Raji (cell line): ENCODE measurements around the gene SLX4IP.

Source experiments
- POLR2A ChIP-seq: IDR thresholded peaks from 2 replicates; pipeline ENCODE4 v1.6.1; 2011; ENCODE audit warnings: low read depth, low read length, control low read depth; ENCODE audit not compliant: insufficient read depth

SLX4IP gene

DNA sequence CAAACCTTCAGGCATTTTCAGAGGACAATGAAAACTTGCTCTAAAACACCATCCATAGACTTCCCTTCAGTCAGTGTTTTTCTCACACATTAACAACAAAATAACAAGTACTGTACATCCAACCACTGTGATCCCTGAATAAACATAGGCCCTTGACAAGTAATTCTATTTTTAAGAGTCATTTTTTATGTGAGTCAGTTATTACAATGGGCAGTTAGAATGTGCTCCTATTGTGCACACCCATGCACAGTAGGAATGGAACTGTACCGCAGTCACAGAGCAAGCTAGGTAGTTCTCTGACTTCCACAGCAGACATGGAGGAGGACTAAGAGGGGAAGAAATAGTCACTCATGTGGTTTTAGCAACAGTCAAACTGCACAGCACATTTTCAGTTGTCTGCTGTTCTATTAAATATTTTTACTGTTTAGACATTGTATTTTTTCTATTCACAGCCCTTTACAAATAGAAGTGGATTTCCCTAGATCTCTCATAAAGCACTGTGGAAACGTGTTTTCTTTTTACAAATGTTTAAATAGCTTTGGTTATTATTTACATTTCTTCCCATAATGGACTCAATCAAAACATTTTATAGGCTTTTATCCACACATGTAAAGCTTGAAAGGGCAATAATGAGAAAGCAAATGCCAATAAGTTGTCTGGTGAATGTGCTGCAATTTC is 138.3 kb downstream of the SLX4IP start:
- TF ChIP-seq POLR2A: no peak

DNA sequence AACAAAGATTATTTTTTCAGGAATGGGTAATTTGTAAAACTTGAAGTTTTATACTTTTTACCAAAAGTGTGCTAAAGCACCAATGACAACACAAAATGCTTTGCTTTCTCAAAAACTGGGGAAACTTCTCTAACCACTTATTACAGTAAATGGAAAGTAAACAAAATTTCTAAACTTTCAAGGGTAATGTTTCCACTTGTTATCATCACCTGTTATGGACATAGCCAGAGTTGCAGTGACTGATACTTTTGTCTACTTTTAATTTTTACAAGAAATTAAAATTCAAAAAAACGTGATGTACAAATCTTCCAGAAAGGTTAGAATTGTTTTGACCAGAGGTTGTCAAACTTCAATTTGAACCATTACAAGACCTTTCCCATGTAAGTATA is 138.8 kb downstream of the SLX4IP start:
- TF ChIP-seq POLR2A: no peak

DNA sequence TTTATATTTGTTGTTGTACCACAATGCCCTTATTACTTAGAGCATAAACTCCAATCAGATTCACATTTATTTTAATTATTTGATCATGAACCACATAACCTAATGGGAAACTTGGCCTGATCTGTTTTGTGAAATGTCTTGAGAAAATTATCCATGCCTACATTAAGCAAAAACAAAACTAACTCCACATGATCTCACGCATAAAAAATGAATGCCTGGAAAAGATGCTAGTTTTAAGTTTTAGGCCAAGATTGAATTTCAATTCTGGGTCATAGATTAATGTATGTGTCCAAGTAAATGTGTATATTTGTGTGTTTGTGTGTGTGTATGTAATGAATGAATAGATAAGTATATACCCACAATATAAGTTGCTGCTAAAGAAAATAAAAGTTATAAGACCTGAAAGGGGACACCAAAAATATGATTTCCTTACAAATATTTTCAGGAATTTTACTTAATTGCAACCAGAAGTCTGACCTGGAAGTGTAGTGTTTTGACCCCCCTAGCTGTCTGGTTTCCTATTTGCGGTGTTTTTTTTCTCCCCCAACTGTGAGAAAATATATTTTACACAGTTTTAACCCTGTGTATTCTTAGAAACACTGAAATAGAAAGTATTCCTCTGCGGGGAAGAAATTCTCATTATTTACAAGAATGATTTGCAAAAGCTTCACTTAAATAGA is 141.4 kb downstream of the SLX4IP start:
- no peak for TF ChIP-seq POLR2A

- TF ChIP-seq POLR2A: no peak
Measured at GRCh38 chr20:10577648-10578047, 142.5 kb downstream of the SLX4IP start.

DNA sequence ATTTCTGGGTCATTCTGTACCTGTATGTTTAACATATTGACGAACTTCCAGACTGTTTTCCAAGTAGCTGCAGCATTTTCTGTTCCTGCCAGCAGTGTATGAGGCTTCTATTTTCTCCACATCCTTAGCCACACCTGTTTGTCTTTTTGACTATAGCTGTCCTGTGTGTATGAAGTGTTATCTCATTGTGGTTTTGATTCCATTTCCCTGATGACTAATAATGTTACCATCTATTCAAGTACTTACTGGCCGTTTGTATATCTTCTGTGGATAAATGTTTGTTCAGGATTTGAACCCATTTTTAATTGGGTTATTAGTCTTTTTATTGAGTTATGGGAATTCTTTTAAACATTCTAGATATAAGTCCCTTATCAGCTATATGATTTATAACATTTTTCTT is 143.5 kb downstream of the SLX4IP start:
- TF ChIP-seq POLR2A: no peak

DNA sequence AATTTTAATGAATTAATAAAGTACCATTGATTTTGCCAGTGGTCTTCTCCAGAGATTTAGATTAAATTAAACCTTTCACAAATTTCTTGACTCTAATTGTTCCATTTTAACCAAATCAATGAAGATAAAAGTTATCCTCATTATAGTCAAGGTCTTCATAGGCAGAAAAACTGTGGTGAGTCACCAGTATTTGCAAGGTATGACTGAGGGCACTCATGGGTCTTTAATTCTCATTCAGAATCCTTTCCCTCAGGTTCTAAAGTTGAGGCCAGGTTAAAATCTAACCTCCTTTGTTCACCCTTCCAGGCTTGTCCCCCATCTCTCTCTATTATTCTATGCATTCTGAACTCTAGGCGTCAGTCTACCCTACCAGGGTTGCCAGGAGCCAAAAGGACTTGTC is 144.8 kb downstream of the SLX4IP start:
- TF ChIP-seq POLR2A: no peak

- TF ChIP-seq POLR2A: no peak
Measured at GRCh38 chr20:10580700-10581099, 145.6 kb downstream of the SLX4IP start.

DNA sequence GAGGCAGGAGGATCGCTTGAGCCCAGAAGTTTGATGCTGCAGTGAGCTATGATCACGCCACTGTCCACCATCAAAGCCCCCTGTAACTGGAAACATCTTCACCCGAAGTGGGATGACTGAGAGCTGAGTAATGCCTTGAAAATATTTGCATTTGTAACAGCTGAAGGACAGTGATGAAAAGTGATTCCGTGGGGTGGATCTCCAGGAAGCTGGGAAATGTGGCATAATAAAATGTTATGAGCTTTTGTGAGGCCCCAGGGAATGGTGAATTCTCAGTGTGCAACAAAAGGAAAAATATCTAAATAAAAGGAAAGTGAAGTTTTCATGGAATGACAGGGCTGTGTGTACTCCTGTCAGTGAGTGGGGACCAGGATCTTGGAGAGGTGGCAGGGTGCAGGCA is 146.7 kb downstream of the SLX4IP start:
- TF ChIP-seq POLR2A: no peak

DNA sequence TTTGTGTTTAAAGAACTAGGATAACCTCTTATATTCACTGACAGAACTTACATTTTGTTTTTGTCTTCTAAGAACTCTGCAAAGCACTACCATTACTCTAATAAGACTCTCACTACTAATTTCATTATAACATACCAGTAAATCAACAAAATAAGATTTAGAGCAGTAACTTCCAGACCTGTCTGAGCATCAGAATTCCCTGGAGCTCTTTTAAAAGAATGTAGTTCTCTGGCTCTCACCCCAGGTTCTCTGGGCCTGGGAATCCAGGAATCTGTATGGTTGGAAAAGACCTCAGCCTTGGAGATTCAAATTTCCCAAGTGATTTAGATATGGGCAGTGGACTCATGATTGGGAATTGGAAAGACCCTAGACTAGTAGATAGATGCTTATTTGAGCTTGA is 149.3 kb downstream of the SLX4IP start:
- TF ChIP-seq POLR2A: no peak

GRCh38 chr20:10585308-10585707 is 150.2 kb downstream of the SLX4IP start:
- TF ChIP-seq POLR2A: no peak

- no peak for TF ChIP-seq POLR2A
Measured at GRCh38 chr20:10586296-10586695, 151.2 kb downstream of the SLX4IP start.

- TF ChIP-seq POLR2A: no peak
Measured at GRCh38 chr20:10590950-10591671, 156.0 kb downstream of the SLX4IP start.

GRCh38 chr20:10591946-10592521 is 156.9 kb downstream of the SLX4IP start:
- TF ChIP-seq POLR2A: no peak

GRCh38 chr20:10594296-10594868 is 159.3 kb downstream of the SLX4IP start:
- no peak for TF ChIP-seq POLR2A

DNA sequence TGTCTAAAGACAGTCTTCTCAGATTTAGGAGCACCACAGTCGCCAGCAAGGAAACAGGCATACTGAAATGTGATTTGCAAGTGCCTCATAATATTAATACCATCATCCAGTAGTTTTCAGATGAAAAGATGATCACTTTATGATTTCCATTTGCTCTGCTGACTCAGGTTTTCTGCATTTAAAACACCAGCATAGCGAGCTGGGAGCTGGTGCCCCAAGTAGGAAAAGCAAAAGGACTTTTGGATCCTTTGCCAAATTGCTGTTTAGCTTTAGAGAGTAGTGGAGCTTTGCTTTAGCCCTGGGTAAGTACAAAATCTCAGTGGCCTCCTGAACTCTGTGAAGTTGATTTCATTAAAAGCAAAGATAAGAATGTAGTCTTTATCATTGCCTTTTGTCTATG is 160.2 kb downstream of the SLX4IP start:
- no peak for TF ChIP-seq POLR2A
